Stimulated activated naive CD8-positive, alpha-beta T cell treated with anti-CD3 and anti-CD28 coated beads, Interleukin-15, amount 100 ng/mL, for 72 hours (primary cell): ENCODE results near the gene BBIP1.

Experiments used
- ATAC-seq: fragments of 150-1000 bp; cut with Tn5 transposase; 2 replicates; pipeline ENCODE4 v1.10.0; 2021; ENCODE audit warnings: mild to moderate bottlenecking, moderate library complexity
- DNase-seq, 2 donors: peaks; one replicate each; pipeline ENCODE4 v3.0.0; 2021 to 2022
- H3K27ac Mint-ChIP-seq, 2 donors: one replicate each; pipeline ENCODE4 v1.8.0; 2022; ENCODE audit warnings: mild to moderate bottlenecking in 2 of 2, mixed read lengths in 2 of 2, moderate library complexity in 2 of 2
- H3K27me3 Mint-ChIP-seq: one replicate; pipeline ENCODE4 v1.8.0; 2022; ENCODE audit warnings: mixed read lengths
- H3K4me1 Mint-ChIP-seq: one replicate; pipeline ENCODE4 v1.8.0; 2022; ENCODE audit warnings: mild to moderate bottlenecking, mixed read lengths
- H3K4me3 Mint-ChIP-seq, 2 donors: one replicate each; pipeline ENCODE4 v1.8.0; 2022; ENCODE audit warnings: mild to moderate bottlenecking in 2 of 2, mixed read lengths in 2 of 2, moderate library complexity in 1 of 2
- H3K9me3 Mint-ChIP-seq, 2 donors: one replicate each; pipeline ENCODE4 v1.8.0; 2022; ENCODE audit warnings: mixed read lengths in 2 of 2

Gene BBIP1

GRCh38 chr10:110863956-110864355 is 55.0 kb downstream of the BBIP1 start:
- peak overlapping the region; percentile 35 to 48 for H3K4me3 Mint-ChIP-seq
- H3K9me3 Mint-ChIP-seq, result no peaks in the 10 kb centered on the region
- no peak for ATAC-seq
- H3K4me1 Mint-ChIP-seq, result peaks cover 96% of the 10 kb centered on the region
- no peak for DNase-seq
- H3K27ac Mint-ChIP-seq, result peak overlapping the region in 1 of 2 donors; percentile 63
- H3K27me3 Mint-ChIP-seq, result no peaks in the 10 kb centered on the region

- no peaks in the 10 kb centered on the region for H3K9me3 Mint-ChIP-seq
- DNase-seq, result no peak
- peak overlapping the region in 1 of 2 donors; percentile 63 for H3K27ac Mint-ChIP-seq
- ATAC-seq, result no peak
- H3K4me3 Mint-ChIP-seq, result no peak overlapping the region
- H3K27me3 Mint-ChIP-seq, result no peaks in the 10 kb centered on the region
- H3K4me1 Mint-ChIP-seq, result peaks cover 95% of the 10 kb centered on the region
Measured at GRCh38 chr10:110863361-110863760, 55.6 kb downstream of the BBIP1 start.

GRCh38 chr10:110862961-110863360 is 56.0 kb downstream of the BBIP1 start:
- no peak for ATAC-seq
- Mint-ChIP-seq H3K4me1 (peaks cover 95% of the 10 kb centered on the region), H3K27me3 (no peaks in the 10 kb centered on the region), H3K9me3 (no peaks in the 10 kb centered on the region), H3K27ac (peak overlapping the region in 1 of 2 donors; percentile 88), H3K4me3 (no peak overlapping the region)
- DNase-seq, result no peak

GRCh38 chr10:110861930-110862649 is 56.9 kb downstream of the BBIP1 start:
- no peaks in the 10 kb centered on the region for H3K9me3 Mint-ChIP-seq
- H3K27me3 Mint-ChIP-seq, result no peaks in the 10 kb centered on the region
- no peak for DNase-seq
- peaks cover 95% of the 10 kb centered on the region for H3K4me1 Mint-ChIP-seq
- no peak for ATAC-seq
- peak overlapping the region; percentile 43 to 44 for H3K4me3 Mint-ChIP-seq
- peak overlapping the region; percentile 15 to 82 for H3K27ac Mint-ChIP-seq

- no peaks in the 10 kb centered on the region for H3K9me3 Mint-ChIP-seq
- H3K4me3 Mint-ChIP-seq, result peak overlapping the region in 1 of 2 donors; percentile 60
- no peaks in the 10 kb centered on the region for H3K27me3 Mint-ChIP-seq
- ATAC-seq (no peak), DNase-seq (no peak)
- peak overlapping the region; percentile 96 to 97 for H3K27ac Mint-ChIP-seq
- H3K4me1 Mint-ChIP-seq, result peaks cover 90% of the 10 kb centered on the region
Measured at GRCh38 chr10:110861476-110861875, 57.5 kb downstream of the BBIP1 start.

GRCh38 chr10:110860576-110861241 is 58.3 kb downstream of the BBIP1 start:
- ATAC-seq, result peak; percentile 75
- Mint-ChIP-seq H3K4me1 (peaks cover 83% of the 10 kb centered on the region), H3K4me3 (peak overlapping the region; percentile 60 to 71), H3K27me3 (no peaks in the 10 kb centered on the region), H3K27ac (peak overlapping the region; percentile 96 to 97), H3K9me3 (no peaks in the 10 kb centered on the region)
- peak in 1 of 2 donors; percentile 60 for DNase-seq

GRCh38 chr10:110859973-110860376 is 59.0 kb downstream of the BBIP1 start:
- peaks cover 0 to 4% of the 10 kb centered on the region in 2 donors for H3K9me3 Mint-ChIP-seq
- H3K27me3 Mint-ChIP-seq, result no peaks in the 10 kb centered on the region
- peak overlapping the region; percentile 96 to 97 for H3K27ac Mint-ChIP-seq
- H3K4me3 Mint-ChIP-seq, result peak overlapping the region; percentile 60 to 71
- H3K4me1 Mint-ChIP-seq, result peaks cover 80% of the 10 kb centered on the region
- no peak for DNase-seq
- ATAC-seq, result no peak

GRCh38 chr10:110859206-110859972 is 59.6 kb downstream of the BBIP1 start:
- peaks cover 0 to 7% of the 10 kb centered on the region in 2 donors for H3K9me3 Mint-ChIP-seq
- no peaks in the 10 kb centered on the region for H3K27me3 Mint-ChIP-seq
- ATAC-seq (no peak), DNase-seq (no peak)
- peak overlapping the region; percentile 93 to 97 for H3K27ac Mint-ChIP-seq
- peak overlapping the region; percentile 60 to 71 for H3K4me3 Mint-ChIP-seq
- H3K4me1 Mint-ChIP-seq, result peaks cover 77% of the 10 kb centered on the region

- peak overlapping the region in 1 of 2 donors; percentile 37 for H3K27ac Mint-ChIP-seq
- peaks cover 77% of the 10 kb centered on the region for H3K4me1 Mint-ChIP-seq
- peak overlapping the region in 1 of 2 donors; percentile 17 for H3K4me3 Mint-ChIP-seq
- H3K9me3 Mint-ChIP-seq, result peaks cover 0 to 7% of the 10 kb centered on the region in 2 donors
- ATAC-seq, result no peak
- DNase-seq, result no peak
- H3K27me3 Mint-ChIP-seq, result no peaks in the 10 kb centered on the region
Measured at GRCh38 chr10:110858297-110858934, 60.6 kb downstream of the BBIP1 start.

- Mint-ChIP-seq H3K9me3 (peaks cover 0 to 7% of the 10 kb centered on the region in 2 donors), H3K27ac (peak overlapping the region in 1 of 2 donors; percentile 12), H3K27me3 (no peaks in the 10 kb centered on the region), H3K4me1 (peaks cover 77% of the 10 kb centered on the region), H3K4me3 (peak overlapping the region in 1 of 2 donors; percentile 30)
- no peak for ATAC-seq
- DNase-seq, result no peak
Measured at GRCh38 chr10:110857265-110858171, 61.5 kb downstream of the BBIP1 start.

- peaks cover 4 to 14% of the 10 kb centered on the region in 2 donors for H3K9me3 Mint-ChIP-seq
- H3K4me3 Mint-ChIP-seq, result no peak overlapping the region
- ATAC-seq (no peak), DNase-seq (no peak)
- H3K27ac Mint-ChIP-seq, result no peak overlapping the region
- peaks cover 80% of the 10 kb centered on the region for H3K4me1 Mint-ChIP-seq
- no peaks in the 10 kb centered on the region for H3K27me3 Mint-ChIP-seq
Measured at GRCh38 chr10:110853921-110854605, 64.9 kb downstream of the BBIP1 start.

- no peak for ATAC-seq
- H3K4me3 Mint-ChIP-seq, result peak overlapping the region; percentile 78 to 82
- no peaks in the 10 kb centered on the region for H3K27me3 Mint-ChIP-seq
- peaks cover 4 to 14% of the 10 kb centered on the region in 2 donors for H3K9me3 Mint-ChIP-seq
- no peak for DNase-seq
- H3K27ac Mint-ChIP-seq, result peak overlapping the region; percentile 51 to 89
- peaks cover 80% of the 10 kb centered on the region for H3K4me1 Mint-ChIP-seq
Measured at GRCh38 chr10:110852947-110853346, 66.0 kb downstream of the BBIP1 start.

- peak; percentile 88 for ATAC-seq
- no peaks in the 10 kb centered on the region for H3K27me3 Mint-ChIP-seq
- H3K27ac Mint-ChIP-seq, result peak overlapping the region; percentile 51 to 89
- peaks cover 4 to 14% of the 10 kb centered on the region in 2 donors for H3K9me3 Mint-ChIP-seq
- H3K4me3 Mint-ChIP-seq, result peak overlapping the region; percentile 78 to 82
- H3K4me1 Mint-ChIP-seq, result peaks cover 78% of the 10 kb centered on the region
- DNase-seq, result peak in 1 of 2 donors; percentile 52
Measured at GRCh38 chr10:110852255-110852896, 66.6 kb downstream of the BBIP1 start.
